ENCODE data around the gene CCDC170. TPM values are rescaled to one million over a fixed set of nuclear protein-coding genes. Genes with fewer than 3 reads are reported as not detected.

Gene CCDC170
- total and polyA plus RNA-seq, 2 experiments from 2014 or later = 0.03 TPM; not detected in 1

GRCh38 chr6:151616600-151616999, 122.8 kb downstream of the CCDC170 start:
- no peaks in the 10 kb centered on the region for H3K36me3 ChIP-seq
- no peaks in the 10 kb centered on the region for H3K9me3 ChIP-seq (ENCODE audit: low read depth)
- no peak for TF ChIP-seq CTCF (IDR thresholded peaks at IDR 0.05; ENCODE audit: low read depth, low read length)
- H3K4me3 ChIP-seq = no peak overlapping the region
- H3K27ac ChIP-seq = no peak overlapping the region
- H3K27me3 ChIP-seq = no peaks in the 10 kb centered on the region
- DNase-seq (ENCODE audit: low read depth in 1 of 2, low spot score in 1 of 2) = no peak
- H3K4me1 ChIP-seq (ENCODE audit: low read depth) = no peaks in the 10 kb centered on the region

GRCh38 chr6:151617539-151617938, 123.7 kb downstream of the CCDC170 start:
- Histone ChIP-seq H3K36me3 (no peaks in the 10 kb centered on the region), H3K4me1 (ENCODE audit: low read depth) (no peaks in the 10 kb centered on the region), H3K9me3 (ENCODE audit: low read depth) (no peaks in the 10 kb centered on the region), H3K27me3 (no peaks in the 10 kb centered on the region), H3K4me3 (no peak overlapping the region), H3K27ac (no peak overlapping the region)
- no peak for DNase-seq (ENCODE audit: low read depth in 1 of 2, low spot score in 1 of 2)
- TF ChIP-seq CTCF (IDR thresholded peaks at IDR 0.05; ENCODE audit: low read depth, low read length) = no peak

- Histone ChIP-seq H3K4me1 (ENCODE audit: low read depth) (no peaks in the 10 kb centered on the region), H3K27ac (no peak overlapping the region), H3K4me3 (no peak overlapping the region), H3K36me3 (no peaks in the 10 kb centered on the region), H3K9me3 (ENCODE audit: low read depth) (no peaks in the 10 kb centered on the region), H3K27me3 (no peaks in the 10 kb centered on the region)
- no peak for DNase-seq (ENCODE audit: low read depth in 1 of 2, low spot score in 1 of 2)
- no peak for TF ChIP-seq CTCF (IDR thresholded peaks at IDR 0.05; ENCODE audit: low read depth, low read length)
These were observed 124.9 kb downstream of the CCDC170 start for GRCh38 chr6:151618717-151619116.

DNA sequence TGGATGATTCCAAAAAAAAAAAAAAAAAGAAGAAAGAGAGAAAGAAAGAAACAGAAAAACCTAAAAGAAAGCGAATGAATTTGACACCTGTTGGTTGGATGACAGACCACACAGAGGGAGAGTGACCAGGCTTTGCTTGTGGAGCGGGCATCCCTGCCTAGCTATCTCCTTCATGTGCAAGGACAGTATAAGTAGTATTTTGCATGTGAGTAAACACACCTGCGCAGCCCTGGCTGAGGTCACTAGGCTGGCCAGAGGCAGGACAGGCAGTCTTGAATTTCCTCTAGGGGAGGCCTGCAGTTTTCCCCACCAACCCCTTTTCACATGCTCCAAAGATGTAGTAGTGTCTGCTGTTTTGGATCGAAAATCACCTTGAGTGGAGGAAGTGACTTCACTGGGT, 126.4 kb downstream of the CCDC170 start:
- no peak for TF ChIP-seq CTCF (IDR thresholded peaks at IDR 0.05; ENCODE audit: low read depth, low read length)
- H3K9me3 ChIP-seq (ENCODE audit: low read depth) = no peaks in the 10 kb centered on the region
- DNase-seq (ENCODE audit: low read depth in 1 of 2, low spot score in 1 of 2) = no peak
- H3K4me3 ChIP-seq = no peak overlapping the region
- no peaks in the 10 kb centered on the region for H3K36me3 ChIP-seq
- H3K27me3 ChIP-seq = no peaks in the 10 kb centered on the region
- no peak overlapping the region for H3K27ac ChIP-seq
- no peaks in the 10 kb centered on the region for H3K4me1 ChIP-seq (ENCODE audit: low read depth)

DNA sequence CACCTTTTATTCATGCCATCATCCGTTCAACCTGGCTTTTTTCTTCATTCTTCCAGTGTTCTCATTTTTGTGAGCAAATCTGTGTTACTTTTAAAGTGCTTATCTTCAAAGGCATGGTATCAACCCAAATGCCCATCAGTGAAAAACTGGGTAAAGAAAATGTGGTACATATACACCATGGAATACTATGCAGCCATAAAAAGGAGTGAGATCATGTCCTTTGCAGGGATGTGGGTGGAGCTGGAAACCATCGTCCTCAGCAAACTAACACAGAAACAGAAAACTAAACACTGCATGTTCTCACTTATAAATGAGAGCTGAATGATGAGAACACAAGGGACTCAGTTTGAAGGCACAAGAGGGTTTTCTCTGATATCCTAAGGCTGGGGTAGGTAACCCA, 130.3 kb downstream of the CCDC170 start:
- TF ChIP-seq CTCF (IDR thresholded peaks at IDR 0.05; ENCODE audit: low read depth, low read length) = no peak

GRCh38 chr6:151624481-151624880, 130.7 kb downstream of the CCDC170 start:
- no peaks in the 10 kb centered on the region for H3K27me3 ChIP-seq
- TF ChIP-seq CTCF (IDR thresholded peaks at IDR 0.05; ENCODE audit: low read depth, low read length) = no peak
- H3K36me3 ChIP-seq = no peaks in the 10 kb centered on the region
- no peak for DNase-seq (ENCODE audit: low read depth in 1 of 2, low spot score in 1 of 2)
- no peaks in the 10 kb centered on the region for H3K4me1 ChIP-seq (ENCODE audit: low read depth)
- no peaks in the 10 kb centered on the region for H3K9me3 ChIP-seq (ENCODE audit: low read depth)
- H3K27ac ChIP-seq = no peak overlapping the region
- no peak overlapping the region for H3K4me3 ChIP-seq

More for the DNA sequence above, 130.3 kb downstream of the CCDC170 start:
- H3K9me3 ChIP-seq (ENCODE audit: low read depth) = no peaks in the 10 kb centered on the region
- no peak overlapping the region for H3K27ac ChIP-seq
- H3K4me3 ChIP-seq = no peak overlapping the region
- H3K4me1 ChIP-seq (ENCODE audit: low read depth) = no peaks in the 10 kb centered on the region
- no peak for DNase-seq (ENCODE audit: low read depth in 1 of 2, low spot score in 1 of 2)
- H3K36me3 ChIP-seq = no peaks in the 10 kb centered on the region
- no peaks in the 10 kb centered on the region for H3K27me3 ChIP-seq
